CD4-positive, alpha-beta T cell treated with Interleukin-21 for 1 hour (primary cell): Measurements from ENCODE around the gene PCDHA4.
"Not testable (repeated sequence)": the region's sequence is repeated elsewhere in the genome, so short reads cannot be mapped to it uniquely, and the experiment has no call there.

Experiments used
- DNase-seq: peaks from one replicate; pipeline ENCODE4 v3.0.0-alpha.2; 2020

The PCDHA4 gene

GRCh38 chr5:140806834-140807775 is at the start of gene PCDHA4:
Gene PCDHA4, plus strand, starts transcription at chr5:140807068.
- no peak for DNase-seq

GRCh38 chr5:140764177-140764973 is 42.5 kb upstream of the PCDHA4 start:
- DNase-seq: no peak

GRCh38 chr5:140767444-140767843 is 39.4 kb upstream of the PCDHA4 start:
- no peak for DNase-seq

GRCh38 chr5:140780512-140780911 is 26.4 kb upstream of the PCDHA4 start:
- DNase-seq: no peak

- DNase-seq: no peak
Observed at GRCh38 chr5:140785905-140786686, 20.8 kb upstream of the PCDHA4 start, which contains the start of gene PCDHA1. Gene PCDHA1, plus strand, starts transcription at chr5:140786140.

- DNase-seq: not testable (repeated sequence)
Observed at GRCh38 chr5:140787422-140787821, 19.4 kb upstream of the PCDHA4 start.

- DNase-seq: not testable (repeated sequence)
Observed at GRCh38 chr5:140787849-140788504, 18.9 kb upstream of the PCDHA4 start.

- DNase-seq: no peak
Observed at GRCh38 chr5:140791089-140791488, 15.8 kb upstream of the PCDHA4 start.

GRCh38 chr5:140794595-140795258 is 12.1 kb upstream of the PCDHA4 start, which contains the start of gene PCDHA2:
Gene PCDHA2, plus strand, starts transcription at chr5:140794852.
- DNase-seq: no peak

- no peak for DNase-seq
Observed at GRCh38 chr5:140795259-140795641, 11.6 kb upstream of the PCDHA4 start.

- not testable (repeated sequence) for DNase-seq
Observed at GRCh38 chr5:140796072-140796717, 10.7 kb upstream of the PCDHA4 start.

GRCh38 chr5:140796718-140797095 is 10.2 kb upstream of the PCDHA4 start:
- no peak for DNase-seq

GRCh38 chr5:140800816-140801493 is 5.9 kb upstream of the PCDHA4 start, which contains the start of gene PCDHA3:
Gene PCDHA3, plus strand, starts transcription at chr5:140801057.
- no peak for DNase-seq

- DNase-seq: no peak
Observed at GRCh38 chr5:140801494-140801841, 5.4 kb upstream of the PCDHA4 start.

GRCh38 chr5:140802381-140802780 is 4.5 kb upstream of the PCDHA4 start:
- not testable (repeated sequence) for DNase-seq

- DNase-seq: no peak
Observed at GRCh38 chr5:140802781-140803271, 4.0 kb upstream of the PCDHA4 start.

- DNase-seq: not testable (repeated sequence)
Observed at GRCh38 chr5:140808241-140808888, 1.5 kb downstream of the PCDHA4 start.

GRCh38 chr5:140808889-140809291 is 2.0 kb downstream of the PCDHA4 start:
- no peak for DNase-seq

GRCh38 chr5:140821375-140822280 is 14.8 kb downstream of the PCDHA4 start, which contains the start of gene PCDHA5:
Gene PCDHA5, plus strand, starts transcription at chr5:140821613.
- DNase-seq: no peak
